HG02678 (cell line): ENCODE results near the gene RAMACL.

Experiments
- ATAC-seq: cut with Tn5 transposase; IDR thresholded peaks from one replicate; pipeline ENCODE4 v1.9.1; 2021; ENCODE audit warnings: mild to moderate bottlenecking, moderate library complexity; ENCODE audit not compliant: unreplicated experiment

RAMACL gene

GRCh38 chr6:166579237-166579850 is 7.1 kb downstream of the RAMACL start:
- ATAC-seq: no peak

- ATAC-seq: no peak
These were observed 7.8 kb downstream of the RAMACL start for GRCh38 chr6:166578536-166579236.

- ATAC-seq: no peak
These were observed 11.3 kb downstream of the RAMACL start for GRCh38 chr6:166575205-166575604.

- no peak for ATAC-seq
These were observed 12.8 kb downstream of the RAMACL start for GRCh38 chr6:166573511-166574216.

GRCh38 chr6:166572370-166573261 is 13.9 kb downstream of the RAMACL start:
- no peak for ATAC-seq

- no peak for ATAC-seq
These were observed 15.4 kb downstream of the RAMACL start for GRCh38 chr6:166570929-166571713.

GRCh38 chr6:166569206-166569605 is 17.3 kb downstream of the RAMACL start:
- no peak for ATAC-seq

- ATAC-seq: no peak
These were observed 18.7 kb downstream of the RAMACL start for GRCh38 chr6:166567813-166568212.

GRCh38 chr6:166567107-166567506 is 19.4 kb downstream of the RAMACL start:
- ATAC-seq: no peak

- no peak for ATAC-seq
These were observed 20.2 kb downstream of the RAMACL start for GRCh38 chr6:166566026-166567011.

GRCh38 chr6:166565084-166565967 is 21.2 kb downstream of the RAMACL start:
- ATAC-seq: no peak

- no peak for ATAC-seq
These were observed 22.7 kb downstream of the RAMACL start for GRCh38 chr6:166563805-166564204.

GRCh38 chr6:166563200-166563599 is 23.3 kb downstream of the RAMACL start:
- ATAC-seq: no peak

GRCh38 chr6:166562726-166563125 is 23.8 kb downstream of the RAMACL start:
- no peak for ATAC-seq

GRCh38 chr6:166561771-166562359 is 24.6 kb downstream of the RAMACL start:
- ATAC-seq: no peak

GRCh38 chr6:166560222-166560621 is 26.3 kb downstream of the RAMACL start:
- ATAC-seq: no peak

GRCh38 chr6:166559662-166560061 is 26.8 kb downstream of the RAMACL start:
- no peak for ATAC-seq

GRCh38 chr6:166559211-166559610 is 27.3 kb downstream of the RAMACL start:
- no peak for ATAC-seq
